Progenitor cell of endocrine pancreas (in vitro differentiated cells): ENCODE data around the gene LPCAT4. TPM values are rescaled to one million over a fixed set of nuclear protein-coding genes. Genes with fewer than 3 reads are reported as not detected.

Experiments used
- DNase-seq: peaks from one replicate; pipeline ENCODE4 v3.0.0; 2021; ENCODE audit warnings: low spot score; ENCODE audit not compliant: unreplicated experiment
- H3K27ac Mint-ChIP-seq: 2 replicates; pipeline ENCODE4 v1.8.0; 2021; ENCODE audit warnings: mild to moderate bottlenecking, moderate library complexity, mixed read lengths
- H3K27me3 Mint-ChIP-seq: 2 replicates; pipeline ENCODE4 v1.8.0; 2021; ENCODE audit warnings: mixed read lengths
- H3K36me3 Mint-ChIP-seq: 2 replicates; pipeline ENCODE4 v1.8.0; 2022; ENCODE audit warnings: mixed read lengths; ENCODE audit not compliant: insufficient read depth
- H3K4me1 Mint-ChIP-seq: 2 replicates; pipeline ENCODE4 v1.8.0; 2021; ENCODE audit warnings: low read depth, mixed read lengths
- H3K4me3 Mint-ChIP-seq: 2 replicates; pipeline ENCODE4 v1.8.0; 2021; ENCODE audit warnings: low read depth, mild to moderate bottlenecking, moderate library complexity, mixed read lengths
- H3K9me3 Mint-ChIP-seq: 2 replicates; pipeline ENCODE4 v1.8.0; 2021; ENCODE audit warnings: low read depth, mixed read lengths
- total RNA-seq: library from RNA; stranded (reverse); gene quantifications from 2 replicates; pipeline ENCODE4 v1.2.1, GENCODE V29; 2021
- TF ChIP-seq, protein P1 (sequence below): fragments of 200-600 bp; sonication (generic); IDR thresholded peaks from one replicate; pipeline ENCODE4 v1.5.0; 2021; ENCODE audit warnings: antibody characterized with exemption, mild to moderate bottlenecking; ENCODE audit not compliant: unreplicated experiment

LPCAT4 gene
- total RNA-seq, 1 donor from 2014 or later: 65.7 TPM

DNA sequence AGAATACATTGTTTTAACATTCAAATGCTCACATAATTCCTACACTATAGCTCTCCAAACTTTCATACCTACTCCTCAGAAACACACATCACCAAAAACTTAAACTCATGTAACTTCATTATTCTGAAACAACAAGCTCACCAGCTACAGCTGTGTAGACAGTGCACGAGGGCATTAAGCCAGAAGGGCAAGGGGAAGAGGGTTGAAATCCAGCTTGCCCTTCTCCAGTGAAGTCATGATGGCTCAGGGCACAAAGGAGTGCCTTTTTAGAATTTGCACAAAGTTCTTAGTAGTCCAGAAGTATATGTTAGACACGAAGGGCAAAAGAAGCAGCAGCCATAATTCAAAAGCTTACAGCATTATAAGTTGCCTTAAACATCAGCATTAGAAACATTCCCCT lies 38.0 kb downstream of the LPCAT4 start:
- no peak overlapping the region for H3K27ac Mint-ChIP-seq
- no peak overlapping the region for H3K4me3 Mint-ChIP-seq
- H3K4me1 Mint-ChIP-seq: peaks cover under 1% of the 10 kb centered on the region
- H3K36me3 Mint-ChIP-seq: peaks cover 1% of the 10 kb centered on the region
- H3K27me3 Mint-ChIP-seq: no peaks in the 10 kb centered on the region
- TF ChIP-seq, protein P1, sequence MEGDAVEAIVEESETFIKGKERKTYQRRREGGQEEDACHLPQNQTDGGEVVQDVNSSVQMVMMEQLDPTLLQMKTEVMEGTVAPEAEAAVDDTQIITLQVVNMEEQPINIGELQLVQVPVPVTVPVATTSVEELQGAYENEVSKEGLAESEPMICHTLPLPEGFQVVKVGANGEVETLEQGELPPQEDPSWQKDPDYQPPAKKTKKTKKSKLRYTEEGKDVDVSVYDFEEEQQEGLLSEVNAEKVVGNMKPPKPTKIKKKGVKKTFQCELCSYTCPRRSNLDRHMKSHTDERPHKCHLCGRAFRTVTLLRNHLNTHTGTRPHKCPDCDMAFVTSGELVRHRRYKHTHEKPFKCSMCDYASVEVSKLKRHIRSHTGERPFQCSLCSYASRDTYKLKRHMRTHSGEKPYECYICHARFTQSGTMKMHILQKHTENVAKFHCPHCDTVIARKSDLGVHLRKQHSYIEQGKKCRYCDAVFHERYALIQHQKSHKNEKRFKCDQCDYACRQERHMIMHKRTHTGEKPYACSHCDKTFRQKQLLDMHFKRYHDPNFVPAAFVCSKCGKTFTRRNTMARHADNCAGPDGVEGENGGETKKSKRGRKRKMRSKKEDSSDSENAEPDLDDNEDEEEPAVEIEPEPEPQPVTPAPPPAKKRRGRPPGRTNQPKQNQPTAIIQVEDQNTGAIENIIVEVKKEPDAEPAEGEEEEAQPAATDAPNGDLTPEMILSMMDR: no peak
- no peaks in the 10 kb centered on the region for H3K9me3 Mint-ChIP-seq
- DNase-seq: no peak

DNA sequence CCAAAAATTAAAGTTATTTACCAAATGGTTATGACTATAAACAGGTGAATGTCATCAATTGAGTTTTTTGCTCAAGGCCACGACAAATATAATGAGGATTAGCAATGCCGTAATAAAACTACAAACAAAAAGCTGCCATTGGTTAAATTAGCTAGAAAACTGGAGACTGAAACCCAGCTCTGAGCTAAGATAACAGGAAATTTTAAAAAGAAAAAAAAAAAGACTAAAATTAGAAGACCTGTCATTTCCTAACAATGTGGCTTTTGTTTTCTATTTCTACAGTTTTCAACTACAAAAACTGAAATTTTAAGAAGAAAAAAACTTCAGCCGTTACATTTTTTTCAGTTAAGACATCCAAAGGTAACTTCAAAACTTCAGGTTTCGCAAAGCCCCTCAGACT lies 39.1 kb downstream of the LPCAT4 start:
- H3K4me1 Mint-ChIP-seq: no peaks in the 10 kb centered on the region
- no peak for DNase-seq
- peaks cover 1% of the 10 kb centered on the region for H3K36me3 Mint-ChIP-seq
- TF ChIP-seq, protein P1: no peak
- H3K4me3 Mint-ChIP-seq: no peak overlapping the region
- no peak overlapping the region for H3K27ac Mint-ChIP-seq
- H3K27me3 Mint-ChIP-seq: no peaks in the 10 kb centered on the region
- H3K9me3 Mint-ChIP-seq: no peaks in the 10 kb centered on the region

DNA sequence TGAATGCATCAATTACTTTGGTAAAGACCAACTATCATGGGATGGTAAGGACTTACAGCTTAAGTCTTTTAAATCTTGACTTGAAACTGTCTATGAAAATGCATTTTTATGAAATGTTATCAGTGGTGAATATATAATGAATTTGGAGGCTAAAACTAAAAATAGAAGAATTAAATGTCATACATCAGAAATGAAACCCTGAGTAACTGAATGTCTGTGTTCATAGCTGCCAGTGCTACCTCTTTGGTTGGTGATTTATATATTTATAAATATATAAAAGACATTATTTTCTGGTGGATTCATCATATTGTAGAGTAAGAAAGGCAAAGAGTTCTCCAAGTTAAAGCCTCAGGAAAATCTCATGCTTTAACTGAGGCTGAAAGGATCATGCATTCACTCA lies 41.6 kb downstream of the LPCAT4 start:
- Mint-ChIP-seq H3K4me3 (no peak overlapping the region), H3K36me3 (no peaks in the 10 kb centered on the region), H3K27me3 (no peaks in the 10 kb centered on the region), H3K27ac (no peak overlapping the region), H3K4me1 (no peaks in the 10 kb centered on the region), H3K9me3 (no peaks in the 10 kb centered on the region)
- TF ChIP-seq, protein P1: no peak
- DNase-seq: no peak

DNA sequence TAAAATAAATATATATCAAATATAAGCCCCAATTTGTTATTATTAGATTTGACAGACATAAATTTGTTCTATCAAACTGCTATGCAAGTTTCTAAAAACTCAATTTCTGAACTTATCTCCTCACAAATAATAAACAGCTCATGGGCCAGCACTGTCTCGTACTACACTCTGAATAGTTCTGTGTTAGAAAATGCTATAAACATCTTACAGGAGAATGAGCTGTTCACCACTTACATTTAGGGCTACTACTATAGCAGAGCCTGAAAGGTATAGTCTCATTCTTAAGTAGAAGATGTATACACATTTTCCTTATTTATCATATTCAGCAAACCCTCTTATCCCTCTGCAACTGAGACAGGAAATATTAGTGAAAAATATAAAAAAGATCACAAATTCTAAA lies 42.1 kb downstream of the LPCAT4 start:
- no peak overlapping the region for H3K4me3 Mint-ChIP-seq

DNA sequence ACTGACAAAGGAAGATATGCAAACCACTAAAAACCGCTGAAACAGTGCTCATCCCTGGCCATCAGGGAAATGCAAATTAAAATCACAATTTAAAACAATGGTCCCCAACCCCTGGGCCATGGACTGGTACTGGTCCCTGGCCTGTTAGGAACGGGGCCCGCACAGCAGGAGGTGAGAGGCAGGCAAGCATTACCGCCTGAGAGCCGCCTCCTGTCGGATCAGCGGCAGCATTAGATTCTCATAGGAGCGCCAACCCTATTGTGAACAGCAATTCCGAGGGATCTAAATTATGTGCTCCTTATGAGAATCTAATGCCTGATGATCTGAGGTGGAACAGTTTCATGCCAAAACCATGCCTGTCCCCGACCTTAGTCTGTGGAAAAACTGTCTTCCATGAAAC lies 43.8 kb downstream of the LPCAT4 start:
- Mint-ChIP-seq H3K9me3 (no peaks in the 10 kb centered on the region), H3K4me3 (no peak overlapping the region), H3K4me1 (peaks cover 5% of the 10 kb centered on the region), H3K36me3 (no peaks in the 10 kb centered on the region), H3K27ac (no peak overlapping the region), H3K27me3 (no peaks in the 10 kb centered on the region)
- TF ChIP-seq, protein P1: no peak
- DNase-seq: no peak

More for the DNA sequence above, 42.1 kb downstream of the LPCAT4 start:
- DNase-seq: no peak
- Mint-ChIP-seq H3K4me1 (no peaks in the 10 kb centered on the region), H3K9me3 (no peaks in the 10 kb centered on the region), H3K27ac (no peak overlapping the region), H3K36me3 (no peaks in the 10 kb centered on the region), H3K27me3 (no peaks in the 10 kb centered on the region)
- TF ChIP-seq, protein P1: no peak
